HCT116 (cell line): ENCODE measurements around the gene VWF. TPM values are rescaled to one million over a fixed set of nuclear protein-coding genes. Genes with fewer than 3 reads are reported as not detected.

Experiments
- ATAC-seq: fragments of 200-7000 bp; cut with Tn5 transposase; 2 replicates; pipeline ENCODE4 v1.9.1; 2020; ENCODE audit warnings: mild to moderate bottlenecking, moderate library complexity
- BruUV-seq: library from RNA; stranded (reverse); fragments of 400-500 nt; replicated peaks from 2 replicates; lab custom pipeline; 2021; lab: Mats Ljungman, UMichigan
- CTCF ChIA-PET: fragments of 300-600 bp; sonication (Branson Sonifier 250); formaldehyde crosslinking; loops from one replicate; lab custom pipeline; 2021; ENCODE audit warnings: antibody characterized with exemption; lab: Charles Lee
- POLR2A ChIA-PET: fragments of 300-600, 350-600 bp; sonication (Branson Sonifier 250); formaldehyde crosslinking; loops from one replicate; lab custom pipeline; 2021; ENCODE audit warnings: antibody characterized with exemption; lab: Charles Lee
- RAD21 ChIA-PET, 2 experiments: fragments of 300-600 bp; sonication (Branson Sonifier 250); formaldehyde crosslinking; loops; one replicate each; lab custom pipeline; 2023; ENCODE audit warnings: low total read pairs in 2 of 2; ENCODE audit not compliant: uncharacterized antibody in 2 of 2, unreplicated experiment in 2 of 2, low non-redundant PET in 1 of 2; lab: Charles Lee
- DNase-seq: peaks from one replicate; pipeline ENCODE4 v3.0.0-alpha.2; 2010; ENCODE audit warnings: low read depth, low spot score
- H2AFZ ChIP-seq: fragments of 200-600 bp; shearing (Covaris generic), sonication (generic); 2 replicates; pipeline ENCODE4 v1.6.1; 2017; ENCODE audit warnings: low read depth, mixed run types, mixed read lengths, antibody characterized with exemption, low read length; ENCODE audit not compliant: poor library complexity, severe bottlenecking
- H3K27ac ChIP-seq: 2 replicates; pipeline ENCODE4 v1.5.1; 2012; ENCODE audit warnings: low read depth, low read length
- H3K27me3 ChIP-seq: fragments of 200-600 bp; sonication (generic); 2 replicates; pipeline ENCODE4 v1.6.1; 2016; ENCODE audit warnings: mixed run types, low read length, mixed read lengths; ENCODE audit not compliant: insufficient read depth
- H3K36me3 ChIP-seq, 2 experiments: fragments of 200-500 bp in 1 of 2; fragments of 200-600 bp in 1 of 2; sonication (Bioruptor generic) in 1 of 2; sonication (generic) in 1 of 2; 2 replicates each; pipeline versions ENCODE4 v1.5.1 to v1.6.1; 2014 to 2016; ENCODE audit warnings: low read length in 2 of 2, inconsistent platforms in 1 of 2, mixed read lengths in 1 of 2, mixed run types in 1 of 2; ENCODE audit not compliant: insufficient read depth in 2 of 2, control insufficient read depth in 1 of 2
- H3K4me1 ChIP-seq, 2 experiments: fragments of 200-600 bp in 1 of 2; sonication (generic) in 1 of 2; 2 replicates each; pipeline versions ENCODE4 v1.5.1 to v1.6.1; 2012 to 2017; ENCODE audit warnings: low read length in 2 of 2, inconsistent platforms in 1 of 2, mild to moderate bottlenecking in 1 of 2, mixed read lengths in 1 of 2, mixed run types in 1 of 2, moderate library complexity in 1 of 2; ENCODE audit not compliant: insufficient read depth in 2 of 2, control insufficient read depth in 1 of 2
- H3K4me2 ChIP-seq: fragments of 200-600 bp; sonication (generic); 2 replicates; pipeline ENCODE4 v1.6.1; 2017; ENCODE audit warnings: mixed run types, low read length, mixed read lengths
- H3K4me3 ChIP-seq, 2 experiments: fragments of 200-600 bp in 1 of 2; sonication (generic) in 1 of 2; replicated peaks in 1 of 2; 2 replicates each; pipeline ENCODE4 v1.5.1; 2011 to 2016; ENCODE audit warnings: low read length in 2 of 2, control low read depth in 1 of 2, low read depth in 1 of 2, mild to moderate bottlenecking in 1 of 2, mixed read lengths in 1 of 2, mixed run types in 1 of 2
- H3K79me2 ChIP-seq: fragments of 200-600 bp; sonication (generic); 2 replicates; pipeline ENCODE4 v1.6.1; 2017; ENCODE audit warnings: mild to moderate bottlenecking, mixed run types, low read length, moderate library complexity, mixed read lengths; ENCODE audit not compliant: insufficient read depth
- H3K9ac ChIP-seq: fragments of 200-600 bp; sonication (generic); 2 replicates; pipeline ENCODE4 v1.6.1; 2016; ENCODE audit warnings: low read length, mixed read lengths
- H3K9me2 ChIP-seq: fragments of 200-600 bp; sonication (generic), shearing (Covaris generic); 2 replicates; pipeline ENCODE4 v1.6.1; 2017; ENCODE audit warnings: mixed run types, mild to moderate bottlenecking, moderate library complexity; ENCODE audit not compliant: insufficient read depth
- H3K9me3 ChIP-seq, 2 experiments: fragments of 200-500 bp in 1 of 2; fragments of 200-600 bp in 1 of 2; sonication (Bioruptor generic) in 1 of 2; sonication (generic) in 1 of 2; 2 replicates each; pipeline ENCODE4 v1.6.1; 2014 to 2017; ENCODE audit warnings: low read length in 2 of 2, mixed read lengths in 2 of 2, inconsistent platforms in 1 of 2, low read depth in 1 of 2, mild to moderate bottlenecking in 1 of 2, mixed run types in 1 of 2, moderate library complexity in 1 of 2; ENCODE audit not compliant: control insufficient read depth in 1 of 2, insufficient read depth in 1 of 2
- H4K20me1 ChIP-seq: fragments of 200-600 bp; sonication (generic), shearing (Covaris generic); 2 replicates; pipeline ENCODE4 v1.6.1; 2017; ENCODE audit warnings: mixed run types, mild to moderate bottlenecking, moderate library complexity; ENCODE audit not compliant: insufficient read depth
- CBX3 ChIP-seq: IDR thresholded peaks from 2 replicates; pipeline ENCODE4 v1.6.1; 2012; ENCODE audit warnings: low read depth
- CEBPB ChIP-seq: IDR thresholded peaks from 2 replicates; pipeline ENCODE4 v1.6.1; 2012; ENCODE audit warnings: low read depth
- EGR1 ChIP-seq: IDR thresholded peaks from 2 replicates; pipeline ENCODE4 v1.6.1; 2012; ENCODE audit warnings: low read depth
- ELF1 ChIP-seq: IDR thresholded peaks from 2 replicates; pipeline ENCODE4 v1.6.1; 2012; ENCODE audit warnings: low read depth, borderline replicate concordance
- EZH2 ChIP-seq: fragments of 200-600 bp; sonication (generic); IDR thresholded peaks from 2 replicates; pipeline ENCODE4 v1.6.1; 2017; ENCODE audit warnings: antibody characterized with exemption, mixed run types
- EZH2phosphoT487 ChIP-seq: fragments of 200-600 bp; IDR thresholded peaks from 2 replicates; pipeline ENCODE4 v1.6.1; 2018; ENCODE audit warnings: antibody characterized with exemption, borderline replicate concordance
- FOSL1 ChIP-seq: IDR thresholded peaks from 2 replicates; pipeline ENCODE4 v1.6.1; 2012; ENCODE audit warnings: low read depth
- JUND ChIP-seq: IDR thresholded peaks from 2 replicates; pipeline ENCODE4 v1.6.1; 2012
- MAX ChIP-seq: IDR thresholded peaks from 2 replicates; pipeline ENCODE4 v1.6.1; 2012
- POLR2A ChIP-seq: IDR thresholded peaks from 2 replicates; pipeline ENCODE4 v1.7.0; 2011; ENCODE audit warnings: borderline replicate concordance; ENCODE audit not compliant: insufficient read depth, insufficient read length; ENCODE audit errors: extremely low read depth
- POLR2AphosphoS5 ChIP-seq: IDR thresholded peaks from 2 replicates; pipeline ENCODE4 v1.6.1; 2011; ENCODE audit warnings: mild to moderate bottlenecking, low read depth, low read length, moderate library complexity
- SP1 ChIP-seq: IDR thresholded peaks from 2 replicates; pipeline ENCODE4 v1.6.1; 2012; ENCODE audit warnings: low read depth
- SRF ChIP-seq: IDR thresholded peaks from 2 replicates; pipeline ENCODE4 v1.6.1; 2012; ENCODE audit warnings: low read depth
- TCF7L2 ChIP-seq: IDR thresholded peaks from 2 replicates; pipeline ENCODE4 v1.7.0; 2011; ENCODE audit warnings: borderline replicate concordance, inconsistent platforms; ENCODE audit not compliant: insufficient read depth, insufficient read length; ENCODE audit errors: extremely low read depth
- YY1 ChIP-seq: IDR thresholded peaks from 2 replicates; pipeline ENCODE4 v1.6.1; 2011; ENCODE audit warnings: low read length, low read depth, moderate library complexity, mild to moderate bottlenecking; ENCODE audit not compliant: insufficient replicate concordance; ENCODE audit errors: extremely low read depth
- ZBTB33 ChIP-seq: IDR thresholded peaks from 2 replicates; pipeline ENCODE4 v1.6.1; 2011; ENCODE audit warnings: mild to moderate bottlenecking, low read length, moderate library complexity; ENCODE audit not compliant: insufficient replicate concordance; ENCODE audit errors: extremely low read depth
- ZFX ChIP-seq: fragments of 450-650 bp; IDR thresholded peaks from 2 replicates; pipeline ENCODE4 v1.6.1; 2017
- intact Hi-C: fragments of 100-400 bp; cut with micrococcal nuclease; formaldehyde crosslinking; loops from 2 replicates; pipeline ENCODE4 v1.10.0; 2022
- total RNA-seq: library from RNA; stranded (reverse); gene quantifications from one replicate; pipeline ENCODE4 v1.2.1, GENCODE V29; 2021; ENCODE audit not compliant: unreplicated experiment
- TF ChIP-seq, protein P1 (sequence below), 3 experiments: fragments of 200-600 bp in 1 of 3; sonication (generic) in 1 of 3; IDR thresholded peaks in 2 of 3; conservative IDR thresholded peaks in 1 of 3; 2 replicates each; pipeline ENCODE4 v1.5.1; 2012 to 2017; ENCODE audit warnings: low read depth in 2 of 3, low read length in 2 of 3, antibody characterized with exemption in 1 of 3, borderline replicate concordance in 1 of 3, control low read depth in 1 of 3, mild to moderate bottlenecking in 1 of 3, mixed read lengths in 1 of 3, mixed run types in 1 of 3, moderate library complexity in 1 of 3; ENCODE audit not compliant: insufficient read depth in 1 of 3
- TF ChIP-seq, protein P2 (sequence below): IDR thresholded peaks from 2 replicates; pipeline ENCODE4 v1.6.1; 2012; ENCODE audit warnings: low read depth
- TF ChIP-seq, protein P3 (sequence below): IDR thresholded peaks from 2 replicates; pipeline ENCODE4 v1.6.1; 2012

The VWF gene
- total RNA-seq, 1 experiment from 2014 or later: 0.57 TPM

DNA sequence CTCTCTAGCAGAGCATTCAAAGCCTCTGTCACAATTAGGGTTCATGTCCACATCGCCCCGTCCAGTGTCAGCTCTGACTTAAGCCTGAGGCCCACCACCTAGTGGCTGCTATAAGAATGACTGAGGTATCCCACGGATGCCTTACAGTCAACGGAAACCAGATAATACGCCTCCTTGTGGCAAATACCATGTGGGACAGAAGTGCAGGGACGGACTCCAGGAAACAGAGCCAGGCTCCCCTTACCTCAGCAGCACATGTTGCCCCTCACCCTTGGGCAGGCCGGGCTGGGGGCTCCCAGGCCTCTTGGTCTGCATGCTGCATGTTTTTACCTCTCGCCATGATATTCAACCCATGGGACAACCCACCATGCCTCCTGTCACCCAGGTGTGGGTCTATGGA is 86.3 kb downstream of the VWF start:
- Histone ChIP-seq H3K9me2 (no peaks in the 10 kb centered on the region), H3K9me3 (no peaks in the 10 kb centered on the region), H3K36me3 (no peaks in the 10 kb centered on the region), H4K20me1 (no peaks in the 10 kb centered on the region), H3K79me2 (no peaks in the 10 kb centered on the region), H3K4me1 (peaks cover 0 to 11% of the 10 kb centered on the region in 2 experiments; a peak in 1 of 4 replicates), H3K4me2 (no peak overlapping the region), H2AFZ (peak overlapping the region; percentile 45), H3K4me3 (no peak overlapping the region), H3K27ac (no peak overlapping the region), H3K27me3 (no peaks in the 10 kb centered on the region), H3K9ac (no peak overlapping the region)
- peak; percentile 85 for ATAC-seq
- peak; percentile 91 for DNase-seq
- ChIA-PET POLR2A (interaction anchor here (0.5 to 1.7 kb wide), 2 partner anchors 49 to 510 kb away, joined by 3 to 15 read pairs; no protein-coding TSS in a partner anchor), CTCF (interaction anchor here (0.7 to 3.7 kb wide), 25 partner anchors 8 to 610 kb away, joined by 3 to 321 read pairs (median 4); no protein-coding TSS in a partner anchor), RAD21 (interaction anchor here (0.6 to 3.6 kb wide), 3 partner anchors 49 to 71 kb away, joined by 4 to 38 read pairs (median 32); no protein-coding TSS in a partner anchor)
- intact Hi-C loops: loop anchor here (1.0 kb wide), 2 partner anchors 50 to 72 kb away; no protein-coding TSS in a partner anchor
- no TSS peak for BruUV-seq
- TF ChIP-seq JUND (no peak), ZFX (no peak), EGR1 (no peak), ZBTB33 (no peak), SP1 (no peak), YY1 (peak; percentile 66), CBX3 (0 out of 2 replicates have a peak, but pooled peaks have one; percentile 53), POLR2AphosphoS5 (no peak), MAX (no peak), POLR2A (no peak), SRF (no peak), TCF7L2 (no peak), CEBPB (no peak), ELF1 (no peak), FOSL1 (no peak), EZH2 (no peak), EZH2phosphoT487 (no peak)
- TF ChIP-seq, protein P1, sequence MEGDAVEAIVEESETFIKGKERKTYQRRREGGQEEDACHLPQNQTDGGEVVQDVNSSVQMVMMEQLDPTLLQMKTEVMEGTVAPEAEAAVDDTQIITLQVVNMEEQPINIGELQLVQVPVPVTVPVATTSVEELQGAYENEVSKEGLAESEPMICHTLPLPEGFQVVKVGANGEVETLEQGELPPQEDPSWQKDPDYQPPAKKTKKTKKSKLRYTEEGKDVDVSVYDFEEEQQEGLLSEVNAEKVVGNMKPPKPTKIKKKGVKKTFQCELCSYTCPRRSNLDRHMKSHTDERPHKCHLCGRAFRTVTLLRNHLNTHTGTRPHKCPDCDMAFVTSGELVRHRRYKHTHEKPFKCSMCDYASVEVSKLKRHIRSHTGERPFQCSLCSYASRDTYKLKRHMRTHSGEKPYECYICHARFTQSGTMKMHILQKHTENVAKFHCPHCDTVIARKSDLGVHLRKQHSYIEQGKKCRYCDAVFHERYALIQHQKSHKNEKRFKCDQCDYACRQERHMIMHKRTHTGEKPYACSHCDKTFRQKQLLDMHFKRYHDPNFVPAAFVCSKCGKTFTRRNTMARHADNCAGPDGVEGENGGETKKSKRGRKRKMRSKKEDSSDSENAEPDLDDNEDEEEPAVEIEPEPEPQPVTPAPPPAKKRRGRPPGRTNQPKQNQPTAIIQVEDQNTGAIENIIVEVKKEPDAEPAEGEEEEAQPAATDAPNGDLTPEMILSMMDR (IDR thresholded peaks at IDR 0.05 in 2 of 3, conservative IDR thresholded peaks at IDR 0.05 in 1 of 3; ENCODE audit: borderline replicate concordance in 1 of 3, insufficient read depth in 1 of 3, low read depth in 2 of 3, low read length in 2 of 3): peak; percentile 96 to 99 (median 97)
- TF ChIP-seq, protein P2, sequence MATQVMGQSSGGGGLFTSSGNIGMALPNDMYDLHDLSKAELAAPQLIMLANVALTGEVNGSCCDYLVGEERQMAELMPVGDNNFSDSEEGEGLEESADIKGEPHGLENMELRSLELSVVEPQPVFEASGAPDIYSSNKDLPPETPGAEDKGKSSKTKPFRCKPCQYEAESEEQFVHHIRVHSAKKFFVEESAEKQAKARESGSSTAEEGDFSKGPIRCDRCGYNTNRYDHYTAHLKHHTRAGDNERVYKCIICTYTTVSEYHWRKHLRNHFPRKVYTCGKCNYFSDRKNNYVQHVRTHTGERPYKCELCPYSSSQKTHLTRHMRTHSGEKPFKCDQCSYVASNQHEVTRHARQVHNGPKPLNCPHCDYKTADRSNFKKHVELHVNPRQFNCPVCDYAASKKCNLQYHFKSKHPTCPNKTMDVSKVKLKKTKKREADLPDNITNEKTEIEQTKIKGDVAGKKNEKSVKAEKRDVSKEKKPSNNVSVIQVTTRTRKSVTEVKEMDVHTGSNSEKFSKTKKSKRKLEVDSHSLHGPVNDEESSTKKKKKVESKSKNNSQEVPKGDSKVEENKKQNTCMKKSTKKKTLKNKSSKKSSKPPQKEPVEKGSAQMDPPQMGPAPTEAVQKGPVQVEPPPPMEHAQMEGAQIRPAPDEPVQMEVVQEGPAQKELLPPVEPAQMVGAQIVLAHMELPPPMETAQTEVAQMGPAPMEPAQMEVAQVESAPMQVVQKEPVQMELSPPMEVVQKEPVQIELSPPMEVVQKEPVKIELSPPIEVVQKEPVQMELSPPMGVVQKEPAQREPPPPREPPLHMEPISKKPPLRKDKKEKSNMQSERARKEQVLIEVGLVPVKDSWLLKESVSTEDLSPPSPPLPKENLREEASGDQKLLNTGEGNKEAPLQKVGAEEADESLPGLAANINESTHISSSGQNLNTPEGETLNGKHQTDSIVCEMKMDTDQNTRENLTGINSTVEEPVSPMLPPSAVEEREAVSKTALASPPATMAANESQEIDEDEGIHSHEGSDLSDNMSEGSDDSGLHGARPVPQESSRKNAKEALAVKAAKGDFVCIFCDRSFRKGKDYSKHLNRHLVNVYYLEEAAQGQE: no peak
- TF ChIP-seq, protein P3, sequence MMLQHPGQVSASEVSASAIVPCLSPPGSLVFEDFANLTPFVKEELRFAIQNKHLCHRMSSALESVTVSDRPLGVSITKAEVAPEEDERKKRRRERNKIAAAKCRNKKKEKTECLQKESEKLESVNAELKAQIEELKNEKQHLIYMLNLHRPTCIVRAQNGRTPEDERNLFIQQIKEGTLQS: no peak
